HCT116 (cell line): ENCODE results near the gene PCDHA7.

ENCODE experiments used
- CEBPB ChIP-seq: IDR thresholded peaks from 2 replicates; pipeline ENCODE4 v1.6.1; 2012; ENCODE audit warnings: low read depth
- EGR1 ChIP-seq: IDR thresholded peaks from 2 replicates; pipeline ENCODE4 v1.6.1; 2012; ENCODE audit warnings: low read depth
- EZH2 ChIP-seq: fragments of 200-600 bp; sonication (generic); IDR thresholded peaks from 2 replicates; pipeline ENCODE4 v1.6.1; 2017; ENCODE audit warnings: antibody characterized with exemption, mixed run types
- EZH2phosphoT487 ChIP-seq: fragments of 200-600 bp; IDR thresholded peaks from 2 replicates; pipeline ENCODE4 v1.6.1; 2018; ENCODE audit warnings: antibody characterized with exemption, borderline replicate concordance
- JUND ChIP-seq: IDR thresholded peaks from 2 replicates; pipeline ENCODE4 v1.6.1; 2012
- POLR2A ChIP-seq: IDR thresholded peaks from 2 replicates; pipeline ENCODE4 v1.7.0; 2011; ENCODE audit warnings: borderline replicate concordance; ENCODE audit not compliant: insufficient read depth, insufficient read length; ENCODE audit errors: extremely low read depth
- POLR2AphosphoS5 ChIP-seq: IDR thresholded peaks from 2 replicates; pipeline ENCODE4 v1.6.1; 2011; ENCODE audit warnings: mild to moderate bottlenecking, low read depth, low read length, moderate library complexity
- RAD21 ChIP-seq: IDR thresholded peaks from 2 replicates; pipeline ENCODE4 v1.6.1; 2012; ENCODE audit warnings: low read depth, mild to moderate bottlenecking
- TCF7L2 ChIP-seq: IDR thresholded peaks from 2 replicates; pipeline ENCODE4 v1.7.0; 2011; ENCODE audit warnings: borderline replicate concordance, inconsistent platforms; ENCODE audit not compliant: insufficient read depth, insufficient read length; ENCODE audit errors: extremely low read depth
- YY1 ChIP-seq: IDR thresholded peaks from 2 replicates; pipeline ENCODE4 v1.6.1; 2011; ENCODE audit warnings: low read length, low read depth, moderate library complexity, mild to moderate bottlenecking; ENCODE audit not compliant: insufficient replicate concordance; ENCODE audit errors: extremely low read depth
- TF ChIP-seq, protein P1 (sequence below), 3 experiments: fragments of 200-600 bp in 1 of 3; sonication (generic) in 1 of 3; IDR thresholded peaks in 2 of 3; conservative IDR thresholded peaks in 1 of 3; 2 replicates each; pipeline ENCODE4 v1.5.1; 2012 to 2017; ENCODE audit warnings: low read depth in 2 of 3, low read length in 2 of 3, antibody characterized with exemption in 1 of 3, borderline replicate concordance in 1 of 3, control low read depth in 1 of 3, mild to moderate bottlenecking in 1 of 3, mixed read lengths in 1 of 3, mixed run types in 1 of 3, moderate library complexity in 1 of 3; ENCODE audit not compliant: insufficient read depth in 1 of 3
- TF ChIP-seq, protein P2 (sequence below): IDR thresholded peaks from 2 replicates; pipeline ENCODE4 v1.6.1; 2012
- TF ChIP-seq, protein P3 (sequence below): IDR thresholded peaks from 2 replicates; pipeline ENCODE4 v1.6.1; 2012
- TF ChIP-seq, protein P4 (sequence below): IDR thresholded peaks from 2 replicates; pipeline ENCODE4 v1.6.1; 2012; ENCODE audit warnings: low read depth

GRCh38 chr5:140823475-140823874 is 10.6 kb upstream of the PCDHA7 start:
- TF ChIP-seq, protein P1, sequence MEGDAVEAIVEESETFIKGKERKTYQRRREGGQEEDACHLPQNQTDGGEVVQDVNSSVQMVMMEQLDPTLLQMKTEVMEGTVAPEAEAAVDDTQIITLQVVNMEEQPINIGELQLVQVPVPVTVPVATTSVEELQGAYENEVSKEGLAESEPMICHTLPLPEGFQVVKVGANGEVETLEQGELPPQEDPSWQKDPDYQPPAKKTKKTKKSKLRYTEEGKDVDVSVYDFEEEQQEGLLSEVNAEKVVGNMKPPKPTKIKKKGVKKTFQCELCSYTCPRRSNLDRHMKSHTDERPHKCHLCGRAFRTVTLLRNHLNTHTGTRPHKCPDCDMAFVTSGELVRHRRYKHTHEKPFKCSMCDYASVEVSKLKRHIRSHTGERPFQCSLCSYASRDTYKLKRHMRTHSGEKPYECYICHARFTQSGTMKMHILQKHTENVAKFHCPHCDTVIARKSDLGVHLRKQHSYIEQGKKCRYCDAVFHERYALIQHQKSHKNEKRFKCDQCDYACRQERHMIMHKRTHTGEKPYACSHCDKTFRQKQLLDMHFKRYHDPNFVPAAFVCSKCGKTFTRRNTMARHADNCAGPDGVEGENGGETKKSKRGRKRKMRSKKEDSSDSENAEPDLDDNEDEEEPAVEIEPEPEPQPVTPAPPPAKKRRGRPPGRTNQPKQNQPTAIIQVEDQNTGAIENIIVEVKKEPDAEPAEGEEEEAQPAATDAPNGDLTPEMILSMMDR (IDR thresholded peaks at IDR 0.05 in 2 of 3, conservative IDR thresholded peaks at IDR 0.05 in 1 of 3; ENCODE audit: borderline replicate concordance in 1 of 3, insufficient read depth in 1 of 3, low read depth in 2 of 3, low read length in 2 of 3), result no peak
- no peak for TF ChIP-seq POLR2A
- TF ChIP-seq EZH2phosphoT487, result no peak
- TF ChIP-seq EGR1, result no peak
- TF ChIP-seq CEBPB, result no peak
- TF ChIP-seq, protein P2, sequence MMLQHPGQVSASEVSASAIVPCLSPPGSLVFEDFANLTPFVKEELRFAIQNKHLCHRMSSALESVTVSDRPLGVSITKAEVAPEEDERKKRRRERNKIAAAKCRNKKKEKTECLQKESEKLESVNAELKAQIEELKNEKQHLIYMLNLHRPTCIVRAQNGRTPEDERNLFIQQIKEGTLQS, result no peak
- TF ChIP-seq, protein P3, sequence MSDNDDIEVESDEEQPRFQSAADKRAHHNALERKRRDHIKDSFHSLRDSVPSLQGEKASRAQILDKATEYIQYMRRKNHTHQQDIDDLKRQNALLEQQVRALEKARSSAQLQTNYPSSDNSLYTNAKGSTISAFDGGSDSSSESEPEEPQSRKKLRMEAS, result no peak
- TF ChIP-seq JUND, result no peak
- TF ChIP-seq TCF7L2, result no peak
- TF ChIP-seq, protein P4, sequence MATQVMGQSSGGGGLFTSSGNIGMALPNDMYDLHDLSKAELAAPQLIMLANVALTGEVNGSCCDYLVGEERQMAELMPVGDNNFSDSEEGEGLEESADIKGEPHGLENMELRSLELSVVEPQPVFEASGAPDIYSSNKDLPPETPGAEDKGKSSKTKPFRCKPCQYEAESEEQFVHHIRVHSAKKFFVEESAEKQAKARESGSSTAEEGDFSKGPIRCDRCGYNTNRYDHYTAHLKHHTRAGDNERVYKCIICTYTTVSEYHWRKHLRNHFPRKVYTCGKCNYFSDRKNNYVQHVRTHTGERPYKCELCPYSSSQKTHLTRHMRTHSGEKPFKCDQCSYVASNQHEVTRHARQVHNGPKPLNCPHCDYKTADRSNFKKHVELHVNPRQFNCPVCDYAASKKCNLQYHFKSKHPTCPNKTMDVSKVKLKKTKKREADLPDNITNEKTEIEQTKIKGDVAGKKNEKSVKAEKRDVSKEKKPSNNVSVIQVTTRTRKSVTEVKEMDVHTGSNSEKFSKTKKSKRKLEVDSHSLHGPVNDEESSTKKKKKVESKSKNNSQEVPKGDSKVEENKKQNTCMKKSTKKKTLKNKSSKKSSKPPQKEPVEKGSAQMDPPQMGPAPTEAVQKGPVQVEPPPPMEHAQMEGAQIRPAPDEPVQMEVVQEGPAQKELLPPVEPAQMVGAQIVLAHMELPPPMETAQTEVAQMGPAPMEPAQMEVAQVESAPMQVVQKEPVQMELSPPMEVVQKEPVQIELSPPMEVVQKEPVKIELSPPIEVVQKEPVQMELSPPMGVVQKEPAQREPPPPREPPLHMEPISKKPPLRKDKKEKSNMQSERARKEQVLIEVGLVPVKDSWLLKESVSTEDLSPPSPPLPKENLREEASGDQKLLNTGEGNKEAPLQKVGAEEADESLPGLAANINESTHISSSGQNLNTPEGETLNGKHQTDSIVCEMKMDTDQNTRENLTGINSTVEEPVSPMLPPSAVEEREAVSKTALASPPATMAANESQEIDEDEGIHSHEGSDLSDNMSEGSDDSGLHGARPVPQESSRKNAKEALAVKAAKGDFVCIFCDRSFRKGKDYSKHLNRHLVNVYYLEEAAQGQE, result no peak
- no peak for TF ChIP-seq EZH2
- TF ChIP-seq RAD21, result no peak
- TF ChIP-seq YY1, result no peak
- no peak for TF ChIP-seq POLR2AphosphoS5
